GM19372 (cell line): ENCODE measurements around the gene INS.
"Not testable (repeated sequence)": the region's sequence is repeated elsewhere in the genome, so short reads cannot be mapped to it uniquely, and the experiment has no call there.

Experiments
- ATAC-seq: cut with Tn5 transposase; IDR thresholded peaks from one replicate; pipeline ENCODE4 v1.9.1; 2021; ENCODE audit warnings: mild to moderate bottlenecking, low read depth, moderate library complexity; ENCODE audit not compliant: unreplicated experiment

INS gene

DNA sequence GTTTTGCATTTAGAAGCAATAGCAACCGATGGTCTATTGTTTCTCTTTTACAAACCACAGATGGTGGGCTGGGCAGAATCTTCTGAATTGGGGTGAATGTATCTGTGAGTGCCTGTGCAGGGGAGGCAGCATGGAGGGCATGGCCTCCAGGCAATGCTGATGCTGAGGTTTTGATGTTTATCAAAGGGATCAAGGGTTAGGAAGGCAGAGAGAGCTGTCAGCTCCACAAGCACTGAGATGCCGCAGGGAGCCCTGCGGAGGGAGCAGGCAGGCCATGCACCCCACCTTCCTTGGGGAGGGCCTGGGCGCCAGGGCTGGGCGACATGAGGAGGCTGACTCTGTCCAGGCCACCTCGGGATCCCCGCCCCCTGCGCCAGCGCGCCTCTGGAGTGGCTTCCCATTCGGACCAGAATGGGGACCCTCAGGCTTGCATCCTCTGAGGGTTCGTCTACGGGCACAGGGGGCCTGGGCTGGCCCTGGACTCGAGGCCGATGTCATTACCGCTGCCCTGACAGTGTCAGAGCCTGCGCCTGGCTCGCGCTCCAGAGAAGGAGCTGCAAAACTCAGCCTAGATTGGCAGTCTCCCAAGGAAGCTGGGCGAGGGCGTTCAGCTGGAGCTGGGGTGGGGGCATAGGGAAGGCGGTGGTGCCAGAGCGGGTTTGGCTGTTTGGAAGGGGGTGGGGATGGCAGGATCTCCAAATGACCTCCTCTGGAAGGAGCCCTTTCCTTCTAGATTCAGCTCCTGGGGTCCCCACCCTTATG is 24.5 kb upstream of the INS start:
- no peak for ATAC-seq

DNA sequence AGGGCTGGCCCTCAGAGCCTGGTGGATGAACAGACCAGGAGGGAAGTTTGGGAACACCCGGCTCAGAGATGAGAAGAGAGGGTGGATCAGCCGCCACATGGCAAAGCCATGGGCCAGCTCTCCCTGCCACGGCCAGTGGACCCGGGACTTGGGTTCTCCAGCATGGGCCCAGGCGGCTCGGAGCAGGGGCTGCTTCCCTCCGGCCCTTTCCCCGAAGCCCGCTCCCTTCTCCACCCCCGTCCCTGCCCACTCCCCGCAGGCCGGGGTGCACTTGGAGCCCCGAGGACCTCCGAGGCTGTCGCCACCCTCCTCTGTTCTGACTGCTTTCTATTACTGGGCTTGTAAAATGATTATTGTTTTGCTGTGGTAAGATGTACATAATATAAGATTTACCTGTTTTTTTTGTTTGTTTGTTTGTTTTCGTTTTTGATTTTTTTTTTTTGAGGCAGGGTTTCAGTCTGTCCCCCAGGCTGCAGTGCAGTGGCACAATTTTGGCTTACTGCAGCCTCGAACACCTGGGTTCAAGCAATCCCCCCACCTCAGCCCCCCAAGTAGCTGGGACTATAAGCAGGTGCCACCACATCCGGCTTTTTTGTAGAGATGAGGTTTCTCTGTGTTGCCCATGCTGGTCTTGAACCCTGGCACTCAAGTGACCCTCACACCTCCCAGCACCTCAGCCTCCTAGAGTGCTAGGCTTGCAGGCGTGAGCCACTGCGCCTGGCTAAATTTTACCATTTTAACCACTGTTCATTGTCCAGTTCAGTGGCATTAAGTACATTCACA is 21.9 kb upstream of the INS start:
- no peak for ATAC-seq

DNA sequence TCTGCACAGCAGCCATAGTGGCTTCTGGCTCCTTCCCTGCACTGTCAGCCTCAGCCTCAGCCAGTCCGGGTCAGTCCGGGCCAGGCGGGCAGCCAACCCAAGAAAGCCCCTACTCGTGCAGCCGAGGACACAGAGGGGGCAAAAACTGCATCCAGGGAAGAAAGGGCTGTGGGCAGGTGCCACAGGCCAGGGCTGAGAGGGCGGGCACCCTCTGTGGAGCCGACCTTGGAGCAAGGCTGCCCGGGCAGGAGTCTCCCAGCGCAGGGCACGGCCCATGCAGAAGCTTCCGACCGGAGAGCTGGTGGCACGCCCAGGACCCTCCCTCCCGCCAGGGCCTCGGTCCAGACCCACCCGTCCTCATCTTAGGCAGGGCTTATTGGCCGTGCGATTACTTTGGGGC is 21.1 kb upstream of the INS start:
- no peak for ATAC-seq

DNA sequence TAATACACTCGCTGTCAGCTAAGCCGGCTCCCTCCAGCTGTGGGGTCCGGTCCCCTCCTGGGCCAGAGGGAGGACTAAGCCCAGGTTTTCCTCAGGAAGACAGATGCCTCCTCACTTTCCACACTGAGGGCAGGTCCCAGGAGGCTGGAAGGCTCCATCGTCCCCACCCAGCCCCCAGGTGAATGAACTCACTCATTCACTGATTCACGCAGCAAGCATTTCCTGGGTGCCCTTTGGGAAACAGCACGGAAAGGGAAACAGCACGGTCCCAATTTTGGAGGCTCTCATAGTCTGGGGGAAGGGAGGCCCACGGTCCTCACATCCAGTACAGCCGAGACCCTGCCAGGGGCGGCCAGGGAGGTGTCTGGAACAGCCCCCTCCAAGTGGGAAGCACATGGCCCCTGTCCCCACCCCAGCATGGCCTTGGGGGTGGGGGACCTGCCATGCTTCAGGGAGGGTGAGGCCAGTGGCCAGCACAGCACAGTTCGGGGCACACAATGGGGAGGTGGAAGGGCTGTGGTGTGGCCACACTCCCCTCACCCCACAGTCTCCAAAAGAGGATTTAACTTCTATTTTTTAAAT is 19.9 kb upstream of the INS start:
- ATAC-seq: no peak

DNA sequence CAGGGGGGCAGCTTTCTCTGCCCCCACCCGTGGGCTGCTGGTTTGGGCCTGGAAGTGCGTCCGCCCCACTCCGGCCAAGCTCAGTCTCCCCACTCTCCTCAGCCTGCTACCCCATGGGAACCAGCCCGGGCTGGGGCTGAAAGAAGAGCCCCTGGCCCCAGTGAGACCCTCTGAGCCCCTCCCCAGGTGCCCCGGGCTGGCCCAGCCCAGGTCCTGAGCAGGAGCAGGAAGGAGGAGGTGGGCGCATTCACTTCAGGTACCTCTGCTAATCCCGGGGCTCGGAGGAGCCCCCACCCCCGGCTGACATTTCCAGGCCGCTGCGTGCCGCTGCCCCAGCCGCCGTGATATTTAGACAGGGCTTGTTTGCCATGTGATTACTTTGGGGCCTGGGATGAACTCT is 19.3 kb upstream of the INS start:
- ATAC-seq: no peak

DNA sequence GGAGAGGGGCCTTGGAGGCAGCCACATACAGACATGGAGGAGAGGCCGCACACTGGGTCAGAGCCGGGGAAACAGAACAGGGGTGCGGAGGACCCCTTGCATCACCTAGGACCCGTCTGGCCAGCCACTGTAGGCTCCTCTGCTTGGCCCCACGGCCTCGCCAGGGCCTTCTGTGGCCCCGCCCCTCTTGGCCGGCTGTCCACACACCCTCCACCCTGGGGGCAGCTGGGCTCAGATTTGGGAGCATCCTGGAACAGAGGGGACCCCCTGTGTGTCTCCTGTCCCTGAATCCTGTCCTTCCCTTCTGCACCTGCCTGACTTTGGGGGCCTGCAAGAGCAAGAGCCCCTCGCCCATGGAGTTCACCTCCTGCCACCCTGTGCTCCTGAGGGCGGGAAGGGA is 18.5 kb upstream of the INS start:
- no peak for ATAC-seq

DNA sequence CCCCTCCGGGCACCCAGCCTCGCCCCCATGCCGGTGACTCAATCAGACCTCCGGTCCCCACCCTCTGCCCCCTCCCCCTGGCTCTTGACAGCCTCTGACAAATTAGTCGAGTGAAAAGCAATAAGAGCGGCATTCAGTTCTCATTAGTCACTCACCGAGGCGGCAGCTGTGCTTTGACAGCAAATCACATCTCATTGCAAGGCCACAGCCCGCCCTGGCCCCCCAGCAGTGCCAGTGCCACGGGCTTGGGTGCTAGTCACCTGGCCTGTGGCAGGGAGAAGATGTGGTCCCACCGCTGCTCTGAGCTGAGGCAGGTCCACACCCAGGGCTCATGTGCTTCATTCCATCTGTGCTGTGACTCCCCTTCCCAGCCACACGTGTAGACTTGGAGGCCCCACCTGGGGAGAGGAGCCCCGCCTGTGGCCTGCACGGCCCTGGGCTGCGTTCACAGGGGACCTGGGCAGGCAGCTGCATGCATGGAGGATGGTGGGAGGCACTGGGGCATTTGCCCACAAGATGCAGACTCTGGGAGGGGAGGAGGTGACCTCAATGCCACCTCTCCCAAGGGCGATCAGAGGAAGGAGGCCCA is 18.0 kb upstream of the INS start:
- ATAC-seq: no peak

DNA sequence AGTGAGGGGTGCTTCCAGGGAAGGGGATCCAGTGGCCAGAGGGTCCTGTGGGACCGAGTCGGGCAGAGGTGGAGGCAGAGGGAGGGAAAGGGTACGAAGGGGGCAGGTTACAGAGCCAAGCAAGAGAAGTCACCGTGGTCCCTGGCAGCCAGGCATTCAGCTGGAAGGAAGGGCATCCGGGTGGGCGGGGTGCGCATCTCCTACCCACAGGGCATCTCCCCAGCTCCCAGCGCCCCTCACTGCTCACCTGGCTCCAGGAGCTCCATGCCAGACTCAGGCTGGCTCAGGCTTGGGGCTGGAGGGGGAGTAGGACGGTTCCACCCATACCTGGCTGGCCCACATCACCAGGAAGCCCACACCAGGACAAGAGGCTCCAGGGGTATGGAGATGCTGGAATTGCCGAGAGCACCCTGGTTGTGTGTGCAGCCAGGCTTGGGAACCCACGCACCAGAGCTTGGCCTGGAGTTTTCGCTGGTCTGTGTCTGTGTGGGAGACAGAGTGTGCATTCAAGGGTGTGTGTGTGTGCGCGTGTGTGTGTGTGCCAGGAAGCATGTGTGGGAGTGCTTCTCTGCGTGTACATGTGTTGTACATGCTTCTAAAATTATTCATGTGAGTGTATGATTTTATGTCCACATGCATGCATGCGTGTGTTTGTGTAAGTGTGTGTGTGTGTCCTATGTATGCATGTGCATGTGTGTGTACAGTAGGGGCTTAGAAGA is 17.2 kb upstream of the INS start:
- ATAC-seq: not testable (repeated sequence)

DNA sequence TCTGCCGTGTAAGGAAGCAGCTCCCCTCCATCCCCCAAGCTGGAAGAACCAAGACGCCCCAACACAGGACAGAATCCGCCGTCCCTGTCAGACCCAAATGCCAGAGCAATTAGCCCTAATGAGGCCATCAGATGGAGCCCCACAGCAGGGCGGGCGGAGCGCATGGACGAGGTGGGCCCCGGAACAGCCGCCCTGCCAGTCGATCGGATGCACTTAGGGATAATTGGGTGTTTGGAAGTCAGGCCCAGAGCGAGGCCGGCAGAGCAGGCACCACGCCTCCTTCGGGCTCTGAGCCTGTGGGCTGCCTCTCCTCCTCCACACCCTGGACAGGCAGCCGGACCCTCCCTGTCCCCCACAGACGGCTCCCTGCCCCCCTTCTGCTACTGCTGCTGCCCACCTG is 16.1 kb upstream of the INS start:
- no peak for ATAC-seq

DNA sequence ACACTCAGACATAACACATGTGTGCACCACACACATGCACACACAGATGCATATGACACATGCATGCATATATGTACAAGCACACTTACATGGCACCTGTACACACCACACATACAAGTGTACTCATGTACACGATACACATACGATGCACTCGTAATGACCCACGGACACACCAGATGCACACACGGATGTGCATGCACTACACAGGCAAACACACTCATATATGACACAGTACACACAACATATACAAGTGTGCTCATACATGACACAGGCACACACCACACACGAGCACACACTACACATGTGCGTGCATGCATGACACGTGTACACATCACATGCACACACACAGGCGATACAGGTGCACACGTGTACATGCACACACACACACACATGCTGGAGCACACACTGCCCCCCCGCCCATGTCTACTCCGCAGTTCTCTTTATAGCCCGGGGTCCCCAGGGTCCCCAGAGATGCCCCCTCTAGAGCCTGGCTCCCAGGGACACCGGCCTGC is 15.4 kb upstream of the INS start:
- ATAC-seq: no peak

DNA sequence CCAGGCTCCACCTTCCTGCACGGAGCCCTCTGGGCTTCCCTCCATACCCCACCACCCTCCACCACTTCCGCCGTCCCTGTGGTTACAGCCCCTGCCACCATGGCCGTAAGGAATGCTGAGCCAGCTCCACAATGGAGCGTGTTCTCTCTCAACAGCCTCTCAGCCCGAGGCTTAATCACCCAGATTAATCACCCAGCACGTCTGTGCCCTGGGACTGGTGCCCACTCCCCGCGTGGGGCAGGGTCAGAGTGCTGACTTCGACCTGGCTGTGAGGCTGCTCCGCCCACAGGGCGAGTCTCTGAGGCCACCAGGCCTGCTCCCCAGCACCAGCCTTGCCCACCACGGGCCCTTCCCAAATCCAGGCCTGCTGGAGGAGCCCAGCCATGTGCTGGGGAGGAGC is 14.7 kb upstream of the INS start:
- ATAC-seq: no peak

DNA sequence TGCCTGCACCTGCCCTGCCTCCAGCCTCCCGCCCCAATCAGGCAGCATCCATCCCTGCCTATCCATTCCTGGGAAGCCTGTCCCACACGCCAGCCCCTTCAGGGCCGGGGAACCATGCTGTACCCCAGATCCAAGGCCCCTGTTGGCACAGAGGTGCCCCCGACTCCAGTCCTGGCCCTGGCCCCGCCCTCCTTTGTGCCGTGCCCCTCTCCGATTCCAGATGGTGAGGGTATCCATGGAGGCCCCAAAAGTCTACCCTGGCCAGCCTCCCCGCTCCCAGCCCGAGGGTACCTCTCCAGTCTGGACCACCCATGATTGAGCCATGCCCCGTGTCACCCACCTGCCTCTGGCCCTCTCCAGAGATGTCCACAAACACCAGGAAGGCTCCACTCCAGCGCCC is 13.4 kb upstream of the INS start:
- no peak for ATAC-seq

DNA sequence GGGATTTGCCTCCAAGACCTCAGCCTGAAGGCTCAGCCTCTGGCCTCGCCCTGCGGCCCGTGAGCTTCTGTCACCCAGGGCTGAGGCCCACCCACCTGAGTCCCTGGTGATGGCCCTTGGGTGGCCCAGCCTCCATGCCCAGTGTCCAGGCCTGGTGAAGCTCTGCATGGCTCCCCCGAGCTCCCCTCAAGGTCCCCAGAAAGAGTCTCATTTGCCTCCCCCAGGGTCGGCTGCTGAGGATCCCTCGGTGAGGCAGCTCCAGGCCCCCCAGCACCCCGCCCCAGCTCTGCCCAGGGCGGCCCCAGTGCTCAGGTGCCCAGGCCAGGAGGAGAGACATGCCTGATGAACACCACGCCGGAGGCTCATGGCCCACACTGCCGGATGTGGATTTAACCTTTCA is 12.8 kb upstream of the INS start:
- ATAC-seq: no peak

DNA sequence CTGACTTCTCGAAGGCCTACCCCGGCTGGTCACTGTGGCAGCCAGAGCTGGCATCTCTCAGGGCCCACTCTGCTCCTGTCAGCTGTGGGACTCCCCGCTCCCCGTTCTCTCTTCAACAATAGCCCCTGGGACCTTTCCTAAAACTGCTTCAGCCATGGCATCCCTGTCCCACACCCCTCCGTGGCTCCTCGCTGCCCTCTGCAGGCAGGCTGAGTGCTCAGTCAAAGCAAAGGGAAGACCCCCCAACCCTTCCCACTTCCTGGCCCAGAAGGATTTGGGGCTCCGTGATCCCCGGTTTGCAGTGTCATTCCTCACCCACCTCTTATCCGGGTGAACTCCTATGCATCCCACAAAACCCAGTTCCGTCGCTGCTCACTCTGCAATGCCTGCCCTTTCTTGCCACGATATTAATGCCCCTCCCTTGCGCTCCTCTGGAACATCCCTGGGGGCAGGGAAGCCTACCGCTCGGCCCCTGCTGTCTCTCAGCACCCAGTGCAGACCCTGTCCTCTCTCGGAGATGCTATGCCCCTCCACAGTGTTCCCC is 12.2 kb upstream of the INS start:
- no peak for ATAC-seq

DNA sequence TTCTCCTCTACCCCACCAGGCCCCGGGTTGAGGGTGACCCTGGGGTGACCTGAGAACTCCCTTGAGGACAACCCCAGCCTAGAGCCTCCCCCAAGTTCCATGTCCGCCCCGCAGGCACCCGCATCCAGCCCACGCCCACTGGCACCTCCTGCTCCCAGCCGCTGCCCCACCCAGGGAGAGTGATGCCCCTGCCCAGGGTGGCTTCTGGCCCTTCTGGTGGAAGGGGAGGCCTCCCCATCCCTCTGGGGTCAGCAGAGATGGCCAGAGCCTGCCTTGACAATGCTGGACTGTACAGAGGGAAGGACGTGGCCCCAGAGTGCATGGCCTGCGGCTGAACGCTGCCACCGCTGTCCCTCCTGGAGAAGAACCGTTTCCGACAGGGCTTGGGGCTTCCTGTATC is 11.7 kb upstream of the INS start:
- ATAC-seq: no peak

DNA sequence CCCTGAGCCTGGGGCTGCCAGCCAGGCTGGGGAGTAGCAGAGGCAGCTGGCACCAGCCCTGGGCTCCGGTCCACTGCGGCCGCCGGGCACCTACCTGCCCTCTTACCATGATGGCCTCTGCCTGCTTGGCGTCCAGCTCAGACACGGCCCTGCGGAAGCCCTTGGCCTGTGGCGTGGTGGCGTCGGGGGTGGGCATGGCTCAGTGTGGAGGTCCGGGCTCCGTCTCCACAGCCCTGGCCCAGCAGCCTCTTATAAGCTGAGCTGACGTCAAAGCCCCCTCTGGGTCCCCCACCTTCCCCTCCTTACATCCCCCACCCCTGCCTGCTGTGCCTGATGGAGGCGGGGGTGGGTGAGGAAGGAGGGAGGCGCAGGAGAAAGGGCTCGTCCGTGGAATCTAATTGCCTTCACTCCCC is 10.6 kb upstream of the INS start, which contains the start of gene TH:
TSS of gene TH (minus strand) at position 225 of the 413 bp plus-strand sequence. CDS start at position 196, 29 bp downstream.
- ATAC-seq: no peak

DNA sequence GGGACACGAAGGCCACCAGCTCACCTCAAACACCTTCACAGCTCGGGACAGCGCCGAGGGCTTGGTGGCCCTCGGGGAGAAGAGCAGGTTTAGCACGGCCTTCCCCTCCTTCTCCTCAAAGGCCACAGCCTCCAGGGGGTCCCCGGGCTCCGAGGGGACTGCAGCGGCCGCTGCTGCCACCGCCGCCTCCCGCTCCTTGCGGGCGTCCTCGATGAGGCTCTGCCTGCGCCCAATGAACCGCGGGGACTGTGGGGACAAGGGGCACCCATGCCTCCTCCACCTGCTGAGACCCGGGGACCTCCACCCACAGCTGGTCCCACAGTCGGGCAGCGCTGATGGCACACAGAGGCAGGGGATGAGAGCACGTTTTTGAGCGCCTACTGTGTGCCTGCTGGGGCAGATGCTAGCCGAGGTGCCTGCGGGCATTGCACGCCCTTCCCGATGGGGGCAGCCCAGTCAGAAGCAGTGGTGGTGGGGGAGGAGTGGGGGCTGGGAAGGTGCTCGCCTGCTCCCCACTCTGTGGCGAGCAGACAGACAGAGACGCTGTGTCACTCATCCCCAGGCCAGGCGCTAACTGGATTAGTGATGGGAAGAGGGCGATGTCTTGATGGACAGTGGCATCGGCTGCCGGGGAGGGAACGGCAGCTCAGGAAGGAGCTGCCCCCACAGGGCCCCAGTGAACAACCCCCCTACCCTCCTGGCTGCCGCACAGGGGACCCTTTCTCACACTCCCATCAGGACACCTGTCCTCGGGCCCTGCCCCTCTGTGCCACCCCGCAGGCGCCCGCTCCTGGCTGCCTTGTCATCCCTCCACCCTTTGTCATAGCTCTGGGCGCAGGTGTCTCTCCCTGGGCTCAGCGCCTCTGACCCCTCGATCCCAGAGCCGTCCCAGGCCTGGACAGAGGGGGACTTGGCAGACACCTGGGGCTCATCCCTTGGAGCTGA is 8.9 kb upstream of the INS start:
- ATAC-seq: no peak

DNA sequence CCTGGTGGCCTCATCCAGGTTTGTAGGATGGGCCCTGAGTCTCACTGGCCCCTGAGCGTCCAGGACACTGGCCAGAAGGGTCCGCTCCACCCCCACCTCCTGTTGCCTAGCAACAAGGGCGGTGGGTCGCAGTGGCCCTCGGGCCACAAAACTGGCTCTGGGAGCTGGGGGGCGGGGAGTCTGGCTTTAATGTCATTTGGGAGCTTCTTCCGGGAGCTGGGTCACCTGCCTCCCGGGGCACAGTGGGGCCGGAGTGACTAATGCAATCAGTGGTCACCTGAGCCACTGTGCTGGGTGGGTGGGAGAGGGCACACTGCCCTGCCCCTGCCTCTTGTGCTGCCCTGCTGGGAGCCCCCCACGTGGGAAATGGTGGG is 8.0 kb upstream of the INS start:
- ATAC-seq: no peak
